IMR-90 (cell line): ENCODE results near the gene CLEC4D. TPM values are rescaled to one million over a fixed set of nuclear protein-coding genes. Genes with fewer than 3 reads are reported as not detected.

Experiments used
- ATAC-seq: fragments of 200-7000 bp; cut with Tn5 transposase; 2 replicates; pipeline ENCODE4 v1.9.1; 2020; ENCODE audit warnings: low read depth, mild to moderate bottlenecking, moderate library complexity
- BruUV-seq: library from RNA; stranded (reverse); fragments of 400-500 nt; replicated peaks from 2 replicates; lab custom pipeline; 2021; lab: Mats Ljungman, UMichigan
- CTCF ChIA-PET: fragments of 300-600 bp; formaldehyde crosslinking; extraction: SDS; loops from one replicate; lab custom pipeline; 2021; ENCODE audit warnings: antibody characterized with exemption; lab: Yijun Ruan, JAX
- POLR2A ChIA-PET: fragments of 300-600 bp; sonication (Branson Sonifier 250); formaldehyde crosslinking; loops from one replicate; lab custom pipeline; 2022; ENCODE audit warnings: antibody characterized with exemption; ENCODE audit not compliant: unreplicated experiment; lab: Charles Lee
- DNase-seq: peaks from one replicate; pipeline ENCODE4 v3.0.0; 2013
- H2AFZ ChIP-seq: replicated peaks from 2 replicates; pipeline ENCODE3; 2013; ENCODE audit warnings: low read length, mild to moderate bottlenecking; ENCODE audit not compliant: poor library complexity
- H2AK5ac ChIP-seq: 2 replicates; pipeline ENCODE4 v1.6.1; 2013; ENCODE audit warnings: low read depth, low read length, inconsistent platforms
- H2AK9ac ChIP-seq: replicated peaks from 2 replicates; pipeline ENCODE3; 2013; ENCODE audit warnings: mild to moderate bottlenecking, low read depth, low read length, moderate library complexity; ENCODE audit not compliant: poor library complexity
- H2BK120ac ChIP-seq: 2 replicates; pipeline ENCODE4 v1.6.1; 2013; ENCODE audit warnings: low read depth, low read length, inconsistent platforms
- H2BK15ac ChIP-seq: 3 replicates; pipeline ENCODE4 v1.6.1; 2013; ENCODE audit warnings: low read depth, low read length, inconsistent platforms
- H2BK20ac ChIP-seq: 2 replicates; pipeline ENCODE4 v1.6.1; 2013; ENCODE audit warnings: low read depth, mild to moderate bottlenecking, inconsistent platforms, low read length, moderate library complexity
- H2BK5ac ChIP-seq: 2 replicates; pipeline ENCODE4 v1.6.1; 2013; ENCODE audit warnings: mild to moderate bottlenecking, low read depth, low read length, inconsistent platforms; ENCODE audit not compliant: poor library complexity, severe bottlenecking
- H3K14ac ChIP-seq: replicated peaks from 2 replicates; pipeline ENCODE4 v1.6.1; 2013; ENCODE audit warnings: low read depth, low read length, inconsistent platforms
- H3K18ac ChIP-seq: 2 replicates; pipeline ENCODE4 v1.6.1; 2013; ENCODE audit warnings: low read depth, low read length, control low read depth
- H3K23ac ChIP-seq: 2 replicates; pipeline ENCODE4 v1.6.1; 2013; ENCODE audit warnings: low read depth, low read length, inconsistent platforms
- H3K27ac ChIP-seq: 2 replicates; pipeline ENCODE4 v1.5.1; 2013; ENCODE audit warnings: mild to moderate bottlenecking, control low read depth, low read length; ENCODE audit not compliant: insufficient read depth
- H3K27me3 ChIP-seq: 2 replicates; pipeline ENCODE4 v1.6.1; 2013; ENCODE audit warnings: low read length; ENCODE audit not compliant: control insufficient read depth, insufficient read depth
- H3K36me3 ChIP-seq: 2 replicates; pipeline ENCODE4 v1.6.1; 2013; ENCODE audit warnings: low read length, mixed read lengths; ENCODE audit not compliant: control insufficient read depth, insufficient read depth
- H3K4ac ChIP-seq: 2 replicates; pipeline ENCODE4 v1.6.1; 2013; ENCODE audit warnings: low read depth, low read length, inconsistent platforms
- H3K4me1 ChIP-seq: 2 replicates; pipeline ENCODE4 v1.6.1; 2013; ENCODE audit warnings: low read length, mixed read lengths; ENCODE audit not compliant: control insufficient read depth, insufficient read depth
- H3K4me2 ChIP-seq: 2 replicates; pipeline ENCODE4 v1.6.1; 2013; ENCODE audit warnings: low read depth, mild to moderate bottlenecking, control low read depth, low read length, moderate library complexity
- H3K4me3 ChIP-seq: 2 replicates; pipeline ENCODE4 v1.5.1; 2013; ENCODE audit warnings: low read depth, mild to moderate bottlenecking, control low read depth, low read length, moderate library complexity; ENCODE audit not compliant: insufficient read depth
- H3K56ac ChIP-seq: 2 replicates; pipeline ENCODE4 v1.6.1; 2013; ENCODE audit warnings: low read length, inconsistent platforms; ENCODE audit not compliant: insufficient read depth; ENCODE audit errors: extremely low read depth
- H3K79me1 ChIP-seq, 2 experiments: 2 replicates each; pipeline ENCODE4 v1.6.1; 2013; ENCODE audit warnings: low read length in 2 of 2, inconsistent platforms in 1 of 2, low read depth in 1 of 2
- H3K9ac ChIP-seq: 2 replicates; pipeline ENCODE4 v1.6.1; 2013; ENCODE audit warnings: low read depth, low read length, control low read depth
- H3K9me1 ChIP-seq: 2 replicates; pipeline ENCODE4 v1.6.1; 2013; ENCODE audit warnings: low read length, inconsistent platforms; ENCODE audit not compliant: insufficient read depth
- H3K9me3 ChIP-seq: 2 replicates; pipeline ENCODE4 v1.6.1; 2013; ENCODE audit warnings: low read length; ENCODE audit not compliant: control insufficient read depth, insufficient read depth
- H4K20me1 ChIP-seq: 2 replicates; pipeline ENCODE4 v1.6.1; 2013; ENCODE audit warnings: low read length, inconsistent platforms; ENCODE audit not compliant: insufficient read depth
- H4K5ac ChIP-seq: 2 replicates; pipeline ENCODE4 v1.6.1; 2013; ENCODE audit warnings: mild to moderate bottlenecking, low read depth, low read length, control low read depth
- H4K8ac ChIP-seq, 2 experiments: 2 replicates each; pipeline ENCODE4 v1.6.1; 2013; ENCODE audit warnings: low read depth in 2 of 2, low read length in 2 of 2, control low read depth in 1 of 2, inconsistent platforms in 1 of 2
- H4K91ac ChIP-seq: 2 replicates; pipeline ENCODE4 v1.6.1; 2013; ENCODE audit warnings: low read depth, low read length, inconsistent platforms; ENCODE audit not compliant: insufficient read depth
- CEBPB ChIP-seq: IDR thresholded peaks from 2 replicates; pipeline ENCODE4 v1.6.1; 2012; ENCODE audit warnings: low read depth, low read length, improper control_type of control experiment
- CHD1 ChIP-seq: IDR thresholded peaks from 2 replicates; pipeline ENCODE4 v1.6.1; 2012; ENCODE audit warnings: low read depth, low read length, improper control_type of control experiment
- CTCF ChIP-seq: conservative IDR thresholded peaks from 2 replicates; pipeline ENCODE4 v1.5.1; 2012; ENCODE audit warnings: mild to moderate bottlenecking, low read depth, low read length, improper control_type of control experiment
- ELK1 ChIP-seq: fragments of 150-350 bp; IDR thresholded peaks from 2 replicates; pipeline ENCODE4 v1.6.1; 2016; ENCODE audit warnings: low read depth, mild to moderate bottlenecking, low read length, moderate library complexity, borderline replicate concordance
- FOS ChIP-seq: fragments of 150-350 bp; IDR thresholded peaks from 2 replicates; pipeline ENCODE4 v1.6.1; 2016; ENCODE audit warnings: low read depth, low read length
- MAFK ChIP-seq: IDR thresholded peaks from 2 replicates; pipeline ENCODE4 v1.6.1; 2012; ENCODE audit warnings: low read depth, low read length, improper control_type of control experiment
- MAZ ChIP-seq: IDR thresholded peaks from 2 replicates; pipeline ENCODE4 v1.6.1; 2012; ENCODE audit warnings: low read depth, mild to moderate bottlenecking, low read length, improper control_type of control experiment, moderate library complexity, borderline replicate concordance
- MXI1 ChIP-seq: IDR thresholded peaks from 2 replicates; pipeline ENCODE4 v1.6.1; 2012; ENCODE audit warnings: low read depth, mild to moderate bottlenecking, low read length, moderate library complexity, borderline replicate concordance
- NFE2L2 ChIP-seq: fragments of 150-350 bp; IDR thresholded peaks from 2 replicates; pipeline ENCODE4 v1.6.1; 2016; ENCODE audit warnings: low read depth, mild to moderate bottlenecking, low read length
- POLR2A ChIP-seq: IDR thresholded peaks from 2 replicates; pipeline ENCODE4 v1.6.1; 2012; ENCODE audit warnings: mild to moderate bottlenecking, low read depth, low read length
- RAD21 ChIP-seq: IDR thresholded peaks from 2 replicates; pipeline ENCODE4 v1.6.1; 2012; ENCODE audit warnings: low read length, improper control_type of control experiment
- RFX5 ChIP-seq: IDR thresholded peaks from 2 replicates; pipeline ENCODE4 v1.8.0; 2012; ENCODE audit warnings: low read depth, mild to moderate bottlenecking, low read length, moderate library complexity
- SMC3 ChIP-seq: fragments of 150-350 bp; IDR thresholded peaks from 2 replicates; pipeline ENCODE4 v1.6.1; 2016; ENCODE audit warnings: low read depth, mild to moderate bottlenecking, antibody characterized with exemption, low read length, moderate library complexity
- WGBS, 2 experiments: methylation state at CpG; one replicate each; pipeline versions ENCODE4 v1.1.5 to v1.1.7; 2013; ENCODE audit warnings: missing lambda C conversion rate in 2 of 2; ENCODE audit not compliant: insufficient read length in 1 of 2; ENCODE audit errors: extremely low coverage in 2 of 2; 5-methylcytosine and 5-hydroxymethylcytosine counted together
- dilution Hi-C: fragments of 300-500 bp; cut with HindIII; formaldehyde crosslinking; loops from one replicate; pipeline ENCODE4 v1.14.3; 2018; ENCODE audit warnings: low sequenced_read_pairs; ENCODE audit not compliant: unreplicated experiment
- in situ Hi-C: fragments of 300-500 bp; cut with MboI; formaldehyde crosslinking; loops from 3 replicates; pipeline ENCODE4 v1.14.3; 2019; ENCODE audit warnings: low sequenced_read_pairs, inconsistent platforms, mixed read lengths
- intact Hi-C: fragments of 100-400 bp; cut with micrococcal nuclease; formaldehyde crosslinking; loops from 2 replicates; pipeline ENCODE4 v1.10.0; 2022
- polyA plus RNA-seq, 3 experiments: library from polyadenylated mRNA; depleted of rRNA; stranded (reverse); fragments of >200 nt; gene quantifications; 2 replicates each; pipeline ENCODE4 v1.2.3, GENCODE V29; 2012; ENCODE audit warnings: low replicate concordance in 1 of 3
- total RNA-seq: library from RNA; depleted of rRNA; stranded (reverse); fragments of >200 nt; gene quantifications from 2 replicates; pipeline ENCODE4 v1.2.3, GENCODE V29; 2012

Gene CLEC4D
- total and polyA plus RNA-seq, 2 of the 4 experiments (the other 2 are of a cell fraction) = not detected

GRCh38 chr12:8491646-8492530 lies 21.4 kb upstream of the CLEC4D start (continued):
- TF ChIP-seq RAD21 = no peak

- Histone ChIP-seq H3K18ac (no peak overlapping the region), H2AK5ac (no peak overlapping the region), H3K4ac (no peak overlapping the region), H3K14ac (no peak overlapping the region), H2AFZ (no peak overlapping the region), H2BK20ac (no peak overlapping the region), H2BK120ac (no peak overlapping the region), H2AK9ac (no peak overlapping the region), H3K36me3 (no peaks in the 10 kb centered on the region), H3K56ac (no peak overlapping the region), H3K9ac (no peak overlapping the region), H3K79me1 (no peaks in the 10 kb centered on the region), H4K8ac (no peak overlapping the region), H2BK15ac (no peak overlapping the region), H3K9me3 (no peaks in the 10 kb centered on the region), H3K9me1 (no peaks in the 10 kb centered on the region), H3K27ac (no peak overlapping the region), H4K91ac (no peak overlapping the region), H4K5ac (no peak overlapping the region), H4K20me1 (no peaks in the 10 kb centered on the region), H3K4me3 (no peak overlapping the region), H3K27me3 (no peaks in the 10 kb centered on the region), H3K4me2 (no peak overlapping the region), H3K4me1 (no peaks in the 10 kb centered on the region), H2BK5ac (no peak overlapping the region), H3K23ac (no peak overlapping the region)
- TF ChIP-seq MXI1 (no peak), RAD21 (no peak), NFE2L2 (no peak), MAFK (no peak), CTCF (no peak), ELK1 (no peak), CEBPB (no peak), CHD1 (no peak), POLR2A (no peak), RFX5 (no peak), SMC3 (no peak), FOS (no peak), MAZ (no peak)
- in situ Hi-C loops = no loop called here
- dilution Hi-C loops = no loop called here
- intact Hi-C loops = no loop called here
- WGBS, 2 experiments = no CpG with 5 or more reads among the region's 2 CpGs
- ChIA-PET POLR2A (no interaction called here), CTCF (no interaction called here)
- no peak for DNase-seq
- BruUV-seq = no TSS peak
- ATAC-seq = no peak
Measured at GRCh38 chr12:8493084-8493483, 20.2 kb upstream of the CLEC4D start.
